ENCODE results near the gene LPCAT2. TPM values are rescaled to one million over a fixed set of nuclear protein-coding genes. Genes with fewer than 3 reads are reported as not detected.

The LPCAT2 gene
- total and polyA plus RNA-seq, 2 of the 13 experiments (the other 11 are each of a cell fraction or from before 2014, with no cell fraction given), result 9.9 to 17.6 TPM

GRCh38 chr16:55571191-55571897, 62.5 kb downstream of the LPCAT2 start (continued):
- TF ChIP-seq FOXK2 (IDR thresholded peaks at IDR 0.05) (no peak), ZNF18 (CRISPR knock-in tag; IDR thresholded peaks at IDR 0.05; ENCODE audit: insufficient replicate concordance) (no peak), ZNF674 (CRISPR knock-in tag; IDR thresholded peaks at IDR 0.05; ENCODE audit: low read depth) (no peak), ZSCAN21 (CRISPR knock-in tag; IDR thresholded peaks at IDR 0.05; ENCODE audit: borderline replicate concordance) (0 out of 2 replicates have a peak, but pooled peaks have one; percentile 18), CHCHD3 (CRISPR knock-in tag; IDR thresholded peaks at IDR 0.05) (no peak), ZSCAN9 (CRISPR knock-in tag; IDR thresholded peaks at IDR 0.05; ENCODE audit: borderline replicate concordance) (peak; percentile 87), NFIC (IDR thresholded peaks at IDR 0.05; ENCODE audit: low read length) (peak; percentile 18; the same call in 1 of the 2 replicates), HMG20B (CRISPR knock-in tag; conservative IDR thresholded peaks at IDR 0.05) (0 out of 2 replicates have a peak, but pooled peaks have one; percentile 45), SMAD3 (CRISPR knock-in tag; IDR thresholded peaks at IDR 0.05) (no peak), YY1 (IDR thresholded peaks at IDR 0.05; ENCODE audit: insufficient read depth, insufficient replicate concordance, low read depth, low read length) (peak; percentile 14), ARHGAP35 (CRISPR knock-in tag; IDR thresholded peaks at IDR 0.05; ENCODE audit: borderline replicate concordance) (no peak), KDM4B (CRISPR knock-in tag; IDR thresholded peaks at IDR 0.05) (no peak), FOXA1 (IDR thresholded peaks at IDR 0.05) (no peak), FOXA1 (CRISPR knock-in tag; IDR thresholded peaks at IDR 0.05) (peak; percentile 59), ZSCAN25 (CRISPR knock-in tag; IDR thresholded peaks at IDR 0.05) (peak; percentile 27; the same call in 1 of the 2 replicates), ZNF333 (CRISPR knock-in tag; IDR thresholded peaks at IDR 0.05; ENCODE audit: borderline replicate concordance) (no peak), HOXA3 (CRISPR knock-in tag; IDR thresholded peaks at IDR 0.05) (peak; percentile 35; the same call in 1 of the 2 replicates), ZNF775 (CRISPR knock-in tag; IDR thresholded peaks at IDR 0.05; ENCODE audit: borderline replicate concordance) (no peak), ZNF850 (CRISPR knock-in tag; conservative IDR thresholded peaks at IDR 0.05) (no peak), ELK4 (CRISPR knock-in tag; IDR thresholded peaks at IDR 0.05; ENCODE audit: borderline replicate concordance) (no peak), GATA4 (IDR thresholded peaks at IDR 0.05; ENCODE audit: borderline replicate concordance, low read depth) (peak; percentile 79; the same call in 1 of the 2 replicates), TMF1 (CRISPR knock-in tag; IDR thresholded peaks at IDR 0.05; ENCODE audit: low read depth) (no peak), MTF2 (CRISPR knock-in tag; IDR thresholded peaks at IDR 0.05; ENCODE audit: borderline replicate concordance) (no peak), ZMYM4 (CRISPR knock-in tag; IDR thresholded peaks at IDR 0.05) (peak; percentile 72)
- TF ChIP-seq, protein P1, sequence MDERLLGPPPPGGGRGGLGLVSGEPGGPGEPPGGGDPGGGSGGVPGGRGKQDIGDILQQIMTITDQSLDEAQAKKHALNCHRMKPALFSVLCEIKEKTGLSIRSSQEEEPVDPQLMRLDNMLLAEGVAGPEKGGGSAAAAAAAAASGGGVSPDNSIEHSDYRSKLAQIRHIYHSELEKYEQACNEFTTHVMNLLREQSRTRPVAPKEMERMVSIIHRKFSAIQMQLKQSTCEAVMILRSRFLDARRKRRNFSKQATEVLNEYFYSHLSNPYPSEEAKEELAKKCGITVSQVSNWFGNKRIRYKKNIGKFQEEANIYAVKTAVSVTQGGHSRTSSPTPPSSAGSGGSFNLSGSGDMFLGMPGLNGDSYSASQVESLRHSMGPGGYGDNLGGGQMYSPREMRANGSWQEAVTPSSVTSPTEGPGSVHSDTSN (CRISPR knock-in tag; IDR thresholded peaks at IDR 0.05), result no peak
- TF ChIP-seq, protein P2, sequence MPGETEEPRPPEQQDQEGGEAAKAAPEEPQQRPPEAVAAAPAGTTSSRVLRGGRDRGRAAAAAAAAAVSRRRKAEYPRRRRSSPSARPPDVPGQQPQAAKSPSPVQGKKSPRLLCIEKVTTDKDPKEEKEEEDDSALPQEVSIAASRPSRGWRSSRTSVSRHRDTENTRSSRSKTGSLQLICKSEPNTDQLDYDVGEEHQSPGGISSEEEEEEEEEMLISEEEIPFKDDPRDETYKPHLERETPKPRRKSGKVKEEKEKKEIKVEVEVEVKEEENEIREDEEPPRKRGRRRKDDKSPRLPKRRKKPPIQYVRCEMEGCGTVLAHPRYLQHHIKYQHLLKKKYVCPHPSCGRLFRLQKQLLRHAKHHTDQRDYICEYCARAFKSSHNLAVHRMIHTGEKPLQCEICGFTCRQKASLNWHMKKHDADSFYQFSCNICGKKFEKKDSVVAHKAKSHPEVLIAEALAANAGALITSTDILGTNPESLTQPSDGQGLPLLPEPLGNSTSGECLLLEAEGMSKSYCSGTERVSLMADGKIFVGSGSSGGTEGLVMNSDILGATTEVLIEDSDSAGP (CRISPR knock-in tag; IDR thresholded peaks at IDR 0.05; ENCODE audit: borderline replicate concordance), result no peak

Measured in HepG2 (cell line).